Measurements from ENCODE around the gene HAPLN2.
"Not testable (repeated sequence)": the region's sequence is repeated elsewhere in the genome, so short reads cannot be mapped to it uniquely, and the experiment has no call there.

HAPLN2 gene

DNA sequence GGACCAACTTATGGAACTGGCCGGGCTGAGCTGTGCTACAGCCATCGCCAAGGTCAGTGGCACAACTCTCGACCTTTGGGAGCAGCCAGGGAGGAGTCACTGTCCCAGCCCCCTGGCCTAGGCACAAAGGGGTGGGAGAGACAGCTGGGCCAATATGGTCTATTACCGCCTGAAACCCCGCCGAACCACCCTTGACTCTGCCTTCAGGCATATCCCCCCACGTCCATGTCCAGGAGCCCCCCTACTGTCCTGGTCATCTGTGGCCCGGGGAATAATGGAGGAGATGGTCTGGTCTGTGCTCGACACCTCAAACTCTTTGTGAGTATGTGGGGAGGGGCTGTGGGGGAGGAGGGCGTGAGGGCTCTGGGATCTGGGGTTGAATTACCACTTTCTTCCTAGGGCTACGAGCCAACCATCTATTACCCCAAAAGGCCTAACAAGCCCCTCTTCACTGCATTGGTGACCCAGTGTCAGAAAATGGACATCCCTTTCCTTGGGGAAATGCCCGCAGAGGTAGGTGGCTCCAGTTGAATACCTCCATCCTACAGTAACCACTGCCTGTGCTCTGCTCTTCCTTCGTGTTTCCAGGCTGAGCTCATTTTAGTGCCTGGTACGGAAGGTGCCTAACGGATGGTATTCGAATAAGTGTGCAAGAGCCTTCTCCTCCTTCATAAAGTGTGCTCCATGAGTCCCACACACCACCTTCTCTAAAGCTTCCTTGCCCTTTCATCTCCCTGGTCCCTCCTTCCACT lies 26.9 kb upstream of the HAPLN2 start:
- DNase-seq = peak in 1 of 2 experiments; percentile 30

DNA sequence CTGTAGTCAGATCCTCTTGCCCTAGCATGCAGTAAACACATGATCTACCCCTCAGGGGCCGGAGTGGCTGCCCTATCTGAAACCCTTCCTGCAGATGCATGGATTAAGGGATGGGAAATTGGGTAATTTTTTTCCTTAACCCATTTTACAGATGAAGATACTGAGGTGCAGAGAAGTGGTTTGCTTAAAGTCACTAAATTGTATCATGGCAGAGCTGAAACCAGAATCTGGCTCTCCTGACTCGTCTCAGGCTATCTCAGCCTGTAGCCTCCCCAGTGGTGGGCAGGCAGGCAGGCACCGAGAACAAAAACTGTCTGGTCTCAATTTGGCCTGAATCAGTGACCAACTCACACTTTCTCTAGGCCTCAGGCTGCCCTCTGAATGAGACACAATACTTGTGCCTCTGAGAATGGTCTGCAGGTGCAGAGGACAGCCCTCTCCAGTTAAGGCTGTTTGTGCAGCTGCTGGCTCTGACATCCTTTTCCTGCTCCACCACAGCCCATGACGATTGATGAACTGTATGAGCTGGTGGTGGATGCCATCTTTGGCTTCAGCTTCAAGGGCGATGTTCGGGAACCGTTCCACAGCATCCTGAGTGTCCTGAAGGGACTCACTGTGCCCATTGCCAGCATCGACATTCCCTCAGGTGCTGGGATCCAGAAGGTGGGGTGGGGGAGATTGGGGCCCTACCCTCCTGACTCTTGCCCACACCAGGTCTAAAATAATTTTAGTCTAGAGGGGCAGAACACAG lies 26.1 kb upstream of the HAPLN2 start:
- DNase-seq = no peak

- DNase-seq = no peak
Observed at GRCh38 chr1:156593661-156593989, 25.6 kb upstream of the HAPLN2 start.

DNA sequence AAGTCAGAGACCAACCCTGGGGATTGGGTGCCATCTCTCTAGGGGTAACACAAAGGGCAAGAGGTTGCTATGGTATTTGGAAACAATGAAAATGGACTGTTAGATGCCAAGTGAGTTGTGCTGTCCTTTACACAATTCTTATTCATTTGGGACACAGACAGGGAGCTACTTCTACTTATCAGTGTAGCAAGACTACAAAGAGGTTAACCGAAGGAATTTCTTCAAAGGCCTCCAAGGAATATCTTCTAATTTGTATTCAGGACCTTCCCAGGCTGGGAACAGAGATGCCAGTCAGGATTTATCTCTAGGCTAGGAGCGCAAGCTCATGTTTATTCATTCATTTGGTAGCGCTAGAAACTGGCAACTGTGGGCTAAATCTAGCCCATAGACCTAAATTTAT lies 25.0 kb upstream of the HAPLN2 start:
- no peak for DNase-seq

DNA sequence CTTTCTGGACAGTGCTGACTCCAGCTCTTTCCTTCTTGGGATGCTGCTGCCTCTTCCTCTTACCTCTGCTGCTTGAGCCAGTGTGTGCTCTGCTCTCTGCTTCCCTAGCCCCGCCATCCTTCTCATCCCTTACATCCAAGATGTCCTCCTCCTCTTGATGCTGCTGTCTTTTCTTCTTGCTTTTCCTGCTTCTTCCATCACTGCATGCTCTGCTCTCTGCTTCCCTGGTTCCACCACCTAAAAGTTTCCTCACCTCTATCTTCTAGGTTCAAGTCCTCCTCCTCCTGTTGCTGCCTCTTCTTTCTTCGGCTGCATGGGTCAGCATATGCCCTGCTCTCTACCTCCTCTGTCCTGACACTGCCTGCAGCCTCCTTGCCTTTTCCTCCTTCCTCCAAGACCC lies 24.2 kb upstream of the HAPLN2 start:
- DNase-seq = no peak

- DNase-seq = no peak
Observed at GRCh38 chr1:156596426-156596825, 22.8 kb upstream of the HAPLN2 start.

DNA sequence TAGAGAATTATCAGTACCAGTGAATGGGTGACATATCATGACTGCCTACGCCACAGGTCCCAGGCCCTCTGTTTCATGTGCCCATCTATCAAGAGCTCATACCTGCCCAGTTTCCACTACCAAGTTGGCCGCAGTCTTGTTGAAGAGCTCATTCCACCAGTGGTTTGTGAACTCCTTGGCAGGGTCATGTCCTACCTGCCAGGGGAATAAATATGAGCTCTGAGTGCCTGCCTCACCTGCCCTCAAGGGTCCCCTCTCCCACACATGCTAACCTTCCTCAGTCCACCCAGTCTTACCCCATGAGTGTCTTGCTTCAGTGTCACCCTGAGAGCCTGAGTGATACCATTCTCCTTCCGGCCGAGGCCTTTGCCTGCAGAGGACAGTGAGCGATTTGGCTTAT lies 21.1 kb upstream of the HAPLN2 start:
- no peak for DNase-seq

GRCh38 chr1:156598731-156599432 lies 20.3 kb upstream of the HAPLN2 start:
- DNase-seq = no peak

DNA sequence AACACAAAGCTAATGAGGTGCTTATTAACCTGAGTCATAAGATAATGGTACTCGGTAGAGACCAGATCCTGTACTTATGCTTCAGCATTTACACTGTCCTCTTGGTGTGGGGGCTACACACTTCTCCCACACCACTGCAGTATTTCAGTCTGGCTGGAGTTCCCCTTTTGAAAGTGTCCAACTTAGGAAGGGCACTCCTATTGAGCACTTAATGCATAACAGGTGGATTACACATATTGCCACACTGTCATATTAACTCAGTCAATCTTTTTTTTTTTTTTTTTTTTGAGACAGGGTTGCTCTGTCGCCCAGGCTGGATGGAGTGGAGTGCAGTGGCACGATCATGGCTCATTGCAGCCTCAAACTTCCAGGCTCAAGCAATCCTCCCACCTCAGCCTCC lies 19.4 kb upstream of the HAPLN2 start:
- DNase-seq = no peak

DNA sequence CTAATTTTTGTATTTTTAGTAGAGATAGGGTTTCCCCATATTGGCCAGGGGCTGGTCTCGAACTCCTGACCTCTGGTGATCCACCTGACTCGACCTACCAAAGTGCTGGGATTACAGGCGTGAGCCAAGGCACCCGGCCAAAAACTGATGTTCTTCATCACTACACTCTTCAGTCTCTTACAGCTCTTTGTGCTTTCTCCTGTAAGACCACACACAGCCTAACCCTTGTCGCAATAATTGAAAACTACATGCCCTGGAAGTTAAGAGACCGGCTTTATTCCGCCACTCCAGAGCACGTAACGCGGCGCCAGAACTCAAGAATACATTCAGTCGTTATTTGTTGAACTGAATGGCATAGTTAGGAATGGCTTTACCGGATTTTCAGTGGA lies 18.5 kb upstream of the HAPLN2 start:
- DNase-seq = no peak

DNA sequence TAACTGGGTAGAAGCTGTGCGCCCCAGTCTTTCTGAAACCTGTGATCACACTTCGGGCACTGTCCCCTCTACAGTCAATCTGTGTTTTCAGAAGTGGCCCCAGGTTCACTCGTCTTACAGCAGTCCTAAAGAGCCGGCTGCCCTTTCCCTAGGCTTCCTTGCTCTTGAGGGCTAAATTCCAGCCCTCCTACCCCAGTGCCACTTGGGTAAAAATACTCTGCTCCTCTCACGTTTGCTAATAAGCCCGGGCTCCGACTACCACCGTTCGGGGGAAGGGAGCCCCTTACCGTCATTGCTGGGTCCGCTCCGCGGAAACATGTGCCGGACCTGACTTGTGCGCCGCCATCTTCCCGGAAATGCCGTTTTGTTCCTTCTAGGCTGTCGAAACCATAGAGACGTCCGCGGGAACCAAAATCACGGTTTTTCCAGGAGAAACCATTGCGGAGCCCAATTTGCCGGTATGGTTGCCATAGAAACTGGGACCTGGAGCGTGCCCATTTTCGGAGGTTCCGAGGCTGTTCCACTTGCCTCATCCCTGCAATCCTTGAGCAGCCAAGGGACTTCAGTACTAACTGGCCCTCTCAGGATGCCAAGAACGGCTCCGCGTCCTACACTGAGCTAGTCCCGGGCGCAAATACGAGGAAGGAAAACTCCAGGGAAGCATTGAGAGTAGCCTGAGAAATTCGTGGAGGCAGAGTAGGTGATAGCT lies 17.9 kb upstream of the HAPLN2 start, which contains the start of gene GPATCH4:
Gene GPATCH4 (minus strand): TSS at position 358 of the 709 bp plus-strand sequence.
- peak; percentile 72 to 78 for DNase-seq

GRCh38 chr1:156601892-156602291 lies 17.3 kb upstream of the HAPLN2 start:
- no peak for DNase-seq

- no peak for DNase-seq
Observed at GRCh38 chr1:156602557-156602993, 16.6 kb upstream of the HAPLN2 start.

- not testable (repeated sequence) for DNase-seq
Observed at GRCh38 chr1:156607344-156607743, 11.9 kb upstream of the HAPLN2 start.

GRCh38 chr1:156608036-156608674 lies 11.1 kb upstream of the HAPLN2 start:
- peak; percentile 33 to 63 for DNase-seq

- DNase-seq = peak; percentile 45 to 51
Observed at GRCh38 chr1:156608981-156609380, 10.2 kb upstream of the HAPLN2 start.

- not testable (repeated sequence) for DNase-seq
Observed at GRCh38 chr1:156610072-156610471, 9.1 kb upstream of the HAPLN2 start.

DNA sequence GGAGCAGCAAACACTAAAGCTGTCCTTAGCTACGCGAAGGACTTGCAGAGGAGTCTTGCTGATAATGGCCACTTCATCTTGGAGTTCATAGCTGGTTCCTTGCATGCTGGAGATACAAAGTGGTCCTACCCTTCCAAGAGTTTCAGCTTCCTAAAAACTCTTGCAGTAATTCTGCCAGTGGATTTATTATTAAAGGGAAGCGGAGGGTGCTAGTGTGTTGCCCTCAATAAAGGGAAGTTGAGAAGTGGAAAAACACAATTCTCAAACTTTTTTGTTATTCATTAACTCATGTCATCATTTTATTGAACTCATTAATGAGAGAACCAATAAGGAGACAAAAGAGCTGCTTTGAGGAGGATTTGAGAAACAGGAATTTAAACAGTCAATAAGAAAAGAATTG lies 6.5 kb upstream of the HAPLN2 start:
- no peak for DNase-seq

DNA sequence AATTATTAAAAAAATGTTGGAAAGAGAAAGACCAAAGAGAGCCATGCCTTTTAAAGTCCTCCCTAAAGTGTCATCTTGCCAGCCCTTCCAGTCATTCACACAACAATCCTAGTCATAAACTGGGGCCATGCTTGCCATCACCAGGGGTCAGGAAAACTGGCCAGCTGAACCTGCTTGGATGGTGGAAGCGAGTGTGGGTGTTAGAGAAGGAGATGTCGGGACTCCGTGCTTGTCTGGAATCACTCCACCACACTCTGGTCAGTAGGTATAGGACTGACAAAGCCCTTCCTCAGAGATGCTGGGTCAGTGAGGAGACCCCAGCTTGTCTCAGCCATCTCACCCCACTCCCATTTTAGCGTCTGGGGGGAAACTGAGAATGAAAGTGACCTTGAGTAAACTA lies 3.3 kb upstream of the HAPLN2 start:
- no peak for DNase-seq

DNA sequence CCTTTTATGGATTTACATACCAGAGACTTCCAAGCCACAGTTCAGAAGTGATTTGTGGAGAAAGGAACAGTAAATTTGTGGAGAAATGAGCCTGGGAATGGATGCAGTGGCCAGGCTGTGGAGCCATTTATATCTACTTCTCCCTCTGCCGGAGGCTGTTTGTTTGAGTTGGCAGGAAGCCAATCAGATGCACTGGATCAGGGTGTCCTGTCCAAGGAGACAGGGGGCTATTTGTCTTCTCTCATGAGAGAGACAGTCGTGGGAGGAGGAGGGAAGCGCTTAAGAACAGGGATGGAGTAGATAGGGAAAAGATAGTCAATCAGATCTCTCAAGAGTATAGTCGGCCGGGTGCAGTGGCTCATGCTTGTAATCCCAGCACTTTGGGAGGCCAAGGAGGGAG lies 2.8 kb upstream of the HAPLN2 start:
- DNase-seq = no peak

- no peak for DNase-seq
Observed at GRCh38 chr1:156619582-156619955, 354 bp downstream of the HAPLN2 start.

- DNase-seq = no peak
Observed at GRCh38 chr1:156622581-156623297, 3.5 kb downstream of the HAPLN2 start.

Data from stimulated activated CD4-positive, alpha-beta T cell treated with anti-CD3 and anti-CD28 coated beads, Interleukin-4, amount 100 ng/mL, for 4 hours (primary cell).